VCaP (cell line): ENCODE data around the gene NID1.

Source experiments
- H3K27ac ChIP-seq: fragments of 450-650 bp; 2 replicates; pipeline ENCODE4 v1.5.1; 2017
- CTCF ChIP-seq: fragments of 450-650 bp; conservative IDR thresholded peaks from 2 replicates; pipeline ENCODE4 v1.5.1; 2017; ENCODE audit warnings: mild to moderate bottlenecking, moderate library complexity

NID1 gene

DNA sequence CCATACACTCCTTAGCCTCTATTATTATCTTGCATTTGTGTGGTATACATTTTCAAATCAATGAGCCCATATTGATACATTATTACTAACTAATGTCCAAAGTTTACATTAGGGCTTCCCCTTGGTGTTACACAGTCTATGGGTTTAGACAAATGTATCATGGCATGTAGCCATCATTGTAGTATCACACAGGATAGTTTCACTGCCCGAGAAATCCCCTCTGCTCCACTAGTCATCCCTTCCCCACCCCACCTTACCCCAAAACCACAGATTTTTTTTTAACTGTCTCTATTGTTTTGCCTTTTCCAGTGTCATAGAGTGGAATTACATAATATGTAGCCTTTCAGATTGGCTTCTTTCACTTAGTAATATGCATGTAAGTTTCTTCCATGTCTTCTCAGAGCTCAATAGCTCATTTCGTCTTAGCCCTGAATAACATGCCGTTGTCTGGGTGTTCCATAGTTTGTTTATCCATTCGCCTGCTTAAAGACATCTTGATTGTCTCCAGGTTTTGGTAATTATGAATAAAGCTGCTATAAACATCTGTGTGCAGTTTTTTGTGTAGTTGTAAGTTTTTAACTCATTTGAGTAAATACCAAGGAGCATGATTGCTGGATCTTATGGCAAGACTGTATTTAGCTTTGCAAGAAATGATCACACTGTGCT, 111.8 kb downstream of the NID1 start:
- TF ChIP-seq CTCF = no peak
- no peak overlapping the region for H3K27ac ChIP-seq

GRCh38 chr1:235951661-235952060, 113.2 kb downstream of the NID1 start:
- no peak overlapping the region for H3K27ac ChIP-seq
- no peak for TF ChIP-seq CTCF

- peak overlapping the region; percentile 50; the same call in 1 of the 2 replicates for H3K27ac ChIP-seq
- no peak for TF ChIP-seq CTCF
Measured at GRCh38 chr1:235950318-235950717, 114.6 kb downstream of the NID1 start.

DNA sequence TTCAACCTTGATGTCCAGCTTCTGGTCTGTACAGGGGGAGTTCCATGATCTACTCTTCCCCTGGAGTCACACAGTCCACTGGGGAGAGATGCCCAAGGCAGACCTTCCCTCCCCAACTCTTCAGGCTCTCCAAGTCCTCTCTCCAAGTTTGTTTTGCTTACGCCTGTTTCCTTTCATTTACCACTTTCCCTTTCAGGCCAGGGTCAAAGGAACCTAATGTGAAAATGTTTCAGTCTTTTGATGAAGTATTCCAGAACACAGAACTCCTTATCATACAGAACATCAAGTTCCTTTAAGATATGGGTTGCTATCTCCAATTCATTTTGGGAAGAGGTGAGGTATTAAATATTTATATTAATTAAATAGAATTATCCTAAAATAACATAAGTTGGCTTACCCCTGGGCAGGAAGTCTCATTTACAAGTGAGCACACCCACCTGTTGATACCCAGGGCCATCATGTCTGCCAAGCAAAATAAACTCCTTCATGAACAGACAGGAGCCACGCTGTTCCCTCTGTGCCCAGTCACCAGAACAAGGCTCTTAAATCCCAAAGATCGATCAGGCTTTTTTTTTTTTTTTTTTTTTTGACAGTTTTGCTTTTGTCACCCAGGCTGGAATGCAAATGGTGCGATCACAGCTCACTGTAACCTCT, 116.0 kb downstream of the NID1 start:
- H3K27ac ChIP-seq = peak overlapping the region; percentile 50
- no peak for TF ChIP-seq CTCF

- no peak for TF ChIP-seq CTCF
- H3K27ac ChIP-seq = peak overlapping the region; percentile 50; the same call in 1 of the 2 replicates
Measured at GRCh38 chr1:235947989-235948388, 116.9 kb downstream of the NID1 start.

DNA sequence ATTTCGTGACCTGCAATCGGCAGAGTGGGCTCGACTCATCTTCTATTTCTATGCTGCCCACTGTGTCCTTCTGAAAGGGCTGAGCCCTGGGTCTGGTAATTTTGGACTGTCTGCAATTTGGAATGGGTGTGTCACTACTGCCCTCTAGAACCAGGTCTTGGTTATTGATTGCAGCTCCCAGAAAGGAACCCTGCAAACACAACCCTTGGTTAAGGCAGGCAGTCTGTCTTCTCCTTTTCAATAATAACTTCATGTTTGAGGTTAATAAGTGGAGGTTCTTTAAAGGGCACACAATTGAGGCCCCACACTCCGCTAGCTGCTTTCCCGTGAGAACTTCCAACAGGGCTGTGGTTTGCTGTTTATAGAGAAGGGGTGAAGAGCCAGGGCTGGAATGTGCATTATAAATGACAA, 118.3 kb downstream of the NID1 start:
- H3K27ac ChIP-seq = no peak overlapping the region
- no peak for TF ChIP-seq CTCF

GRCh38 chr1:235945775-235946570, 118.9 kb downstream of the NID1 start:
- no peak for TF ChIP-seq CTCF
- H3K27ac ChIP-seq = no peak overlapping the region
